Measurements from ENCODE around the gene VMAC.

- no peak for TF ChIP-seq CTCF (IDR thresholded peaks at IDR 0.05)
- TF ChIP-seq EZH2 (IDR thresholded peaks at IDR 0.05): no peak
- TF ChIP-seq EZH2phosphoT487 (IDR thresholded peaks at IDR 0.05): no peak
Measured at GRCh38 chr19:5958851-5959122, 54.1 kb downstream of the VMAC start.

Measured in neural progenitor cell (in vitro differentiated cells).